B cell (primary cell): ENCODE data around the gene GLI1. TPM values are rescaled to one million over a fixed set of nuclear protein-coding genes. Genes with fewer than 3 reads are reported as not detected.

Experiments used
- ATAC-seq: fragments of 200-7000 bp; cut with Tn5 transposase; one replicate; pipeline ENCODE4 v1.10.0; 2021; ENCODE audit warnings: low read depth, mild to moderate bottlenecking, moderate number of reproducible peaks, moderate library complexity
- CTCF ChIA-PET: fragments of 350-600 bp; sonication (Branson Sonifier 250); formaldehyde crosslinking; loops from one replicate; lab custom pipeline; 2021; ENCODE audit warnings: antibody characterized with exemption, inconsistent platforms; lab: Charles Lee
- POLR2A ChIA-PET: fragments of 350-600 bp; sonication (Branson Sonifier 250); formaldehyde crosslinking; loops from one replicate; lab custom pipeline; 2021; ENCODE audit warnings: antibody characterized with exemption; lab: Charles Lee
- DNase-seq: peaks from one replicate; pipeline ENCODE4 v3.0.0; 2013
- H2AFZ ChIP-seq: 2 replicates; pipeline ENCODE4 v1.6.1; 2012; ENCODE audit warnings: mild to moderate bottlenecking, low read depth, low read length; ENCODE audit not compliant: insufficient read depth, poor library complexity, severe bottlenecking
- H3K27ac ChIP-seq, 2 donors: 1 replicate in 1 of 2; 2 replicates in 1 of 2; pipeline ENCODE4 v1.5.1; 2012 to 2013; ENCODE audit warnings: low read length in 2 of 2, mild to moderate bottlenecking in 2 of 2, moderate library complexity in 1 of 2
- H3K27me3 ChIP-seq, 4 experiments: fragments of 200-600 bp in 1 of 4; sonication (generic) in 1 of 4; replicated peaks in 1 of 4; 1 replicate in 2 of 4; 2 replicates in 2 of 4; pipeline versions ENCODE4 v1.6.1 to v1.7.0; 2013 to 2016; ENCODE audit warnings: low read length in 3 of 4, mild to moderate bottlenecking in 2 of 4, mixed read lengths in 1 of 4, moderate library complexity in 1 of 4; ENCODE audit not compliant: insufficient read depth in 4 of 4, control insufficient read depth in 3 of 4; ENCODE audit errors: control extremely low read depth in 1 of 4
- H3K36me3 ChIP-seq, 2 experiments: replicated peaks in 1 of 2; 1 replicate in 1 of 2; 2 replicates in 1 of 2; pipeline versions ENCODE4 v1.6.1 to v1.7.1; 2013; ENCODE audit warnings: low read length in 1 of 2; ENCODE audit not compliant: insufficient read depth in 2 of 2, control insufficient read depth in 1 of 2; ENCODE audit errors: control extremely low read depth in 1 of 2, extremely low read depth in 1 of 2
- H3K4me1 ChIP-seq, 2 donors: fragments of 200-600 bp in 1 of 2; sonication (generic) in 1 of 2; 1 replicate in 1 of 2; 2 replicates in 1 of 2; pipeline versions ENCODE4 v1.5.1 to v1.6.1; 2013 to 2017; ENCODE audit warnings: low read length in 2 of 2; ENCODE audit not compliant: control insufficient read depth in 2 of 2, insufficient read depth in 2 of 2
- H3K4me2 ChIP-seq: replicated peaks from 2 replicates; pipeline ENCODE3; 2012; ENCODE audit warnings: mild to moderate bottlenecking, low read depth, low read length; ENCODE audit not compliant: poor library complexity, severe bottlenecking
- H3K4me3 ChIP-seq, 5 experiments: fragments of 200-600 bp in 1 of 5; sonication (generic) in 1 of 5; 1 replicate in 3 of 5; 2 replicates in 2 of 5; pipeline versions ENCODE4 v1.5.1 to v1.7.0; 2011 to 2016; ENCODE audit warnings: low read length in 4 of 5, mild to moderate bottlenecking in 4 of 5, low read depth in 2 of 5, control low read depth in 1 of 5, moderate library complexity in 1 of 5; ENCODE audit not compliant: insufficient read depth in 1 of 5; ENCODE audit errors: control extremely low read depth in 1 of 5, extremely low read depth in 1 of 5
- H3K79me2 ChIP-seq: fragments of 200-600 bp; sonication (generic); one replicate; pipeline ENCODE4 v1.6.0; 2016; ENCODE audit warnings: low read length; ENCODE audit not compliant: control insufficient read depth, insufficient read depth
- H3K9ac ChIP-seq: fragments of 200-600 bp; sonication (generic); 2 replicates; pipeline ENCODE4 v1.6.1; 2017; ENCODE audit warnings: mild to moderate bottlenecking, low read length, moderate library complexity
- H3K9me3 ChIP-seq, 3 donors: one replicate each; pipeline versions ENCODE4 v1.6.1 to v1.7.1; 2013; ENCODE audit warnings: low read length in 2 of 3; ENCODE audit not compliant: control insufficient read depth in 2 of 3, insufficient read depth in 1 of 3; ENCODE audit errors: control extremely low read depth in 1 of 3
- H4K20me1 ChIP-seq: 2 replicates; pipeline ENCODE4 v1.6.0; 2012; ENCODE audit warnings: mild to moderate bottlenecking, low read length; ENCODE audit not compliant: insufficient read depth, control insufficient read depth, poor library complexity, severe bottlenecking
- H3K27ac Mint-ChIP-seq: one replicate; pipeline ENCODE4 v1.8.0; 2021; ENCODE audit warnings: mixed read lengths
- H3K27me3 Mint-ChIP-seq: one replicate; pipeline ENCODE4 v1.8.0; 2021; ENCODE audit warnings: mixed read lengths
- H3K4me1 Mint-ChIP-seq: one replicate; pipeline ENCODE4 v1.8.0; 2021; ENCODE audit warnings: mixed read lengths
- H3K4me3 Mint-ChIP-seq: one replicate; pipeline ENCODE4 v1.8.0; 2021; ENCODE audit warnings: mixed read lengths
- H3K9me3 Mint-ChIP-seq: one replicate; pipeline ENCODE4 v1.8.0; 2022; ENCODE audit warnings: mixed read lengths; ENCODE audit not compliant: insufficient read depth
- CTCF ChIP-seq: fragments of 200-600 bp; IDR thresholded peaks from one replicate; pipeline ENCODE4 v1.8.0; 2022; ENCODE audit warnings: antibody characterized with exemption, mild to moderate bottlenecking
- EZH2 ChIP-seq: IDR thresholded peaks from 2 replicates; pipeline ENCODE4 v1.6.1; 2012; ENCODE audit warnings: borderline replicate concordance, low read depth, mild to moderate bottlenecking, moderate library complexity, low read length; ENCODE audit not compliant: insufficient read depth, poor library complexity, severe bottlenecking
- WGBS: methylation state at CpG from one replicate; pipeline ENCODE4 v1.1.5; 2013; ENCODE audit warnings: missing lambda C conversion rate; ENCODE audit not compliant: insufficient coverage; 5-methylcytosine and 5-hydroxymethylcytosine counted together
- intact Hi-C: fragments of 100-400 bp; cut with micrococcal nuclease; formaldehyde crosslinking; loops from one replicate; pipeline ENCODE4 v1.10.0; 2022
- polyA plus RNA-seq: library from polyadenylated mRNA; depleted of rRNA; stranded (reverse); fragments of >200 nt; gene quantifications from 2 replicates; pipeline ENCODE4 v1.2.3, GENCODE V29; 2012
- total RNA-seq, 2 donors: library from RNA; stranded (reverse); fragments of 120-200 nt in 1 of 2; gene quantifications; 1 replicate in 1 of 2; 2 replicates in 1 of 2; pipeline versions ENCODE4 v1.2.3 to v1.2.4, GENCODE V29; 2013 to 2022

GLI1 gene
- total and polyA plus RNA-seq, 2 donors (not counting 1 experiment from before 2014, with no cell fraction given): 4.1 to 5.4 TPM

DNA sequence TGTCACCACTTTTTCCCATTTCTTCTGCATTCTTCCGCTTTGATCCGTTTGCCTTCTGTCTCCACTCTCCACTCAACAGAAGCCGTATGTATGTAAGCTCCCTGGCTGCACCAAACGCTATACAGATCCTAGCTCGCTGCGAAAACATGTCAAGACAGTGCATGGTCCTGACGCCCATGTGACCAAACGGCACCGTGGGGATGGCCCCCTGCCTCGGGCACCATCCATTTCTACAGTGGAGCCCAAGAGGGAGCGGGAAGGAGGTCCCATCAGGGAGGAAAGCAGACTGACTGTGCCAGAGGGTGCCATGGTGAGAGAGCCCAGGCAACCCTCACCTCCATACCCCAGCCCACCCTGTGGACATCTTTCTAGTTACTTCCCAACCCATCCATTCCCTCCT lies 8.3 kb downstream of the GLI1 start:
- Histone ChIP-seq H3K4me1 (peaks cover 8 to 17% of the 10 kb centered on the region in 2 donors), H4K20me1 (peaks cover 11% of the 10 kb centered on the region), H3K36me3 (peaks cover 0 to 45% of the 10 kb centered on the region in 2 experiments), H2AFZ (no peak overlapping the region), H3K4me2 (no peak overlapping the region), H3K9ac (no peak overlapping the region), H3K79me2 (peaks cover 8% of the 10 kb centered on the region), H3K27me3 (no peaks in the 10 kb centered on the region), H3K27ac (no peak overlapping the region), H3K9me3 (no peaks in the 10 kb centered on the region), H3K4me3 (no peak overlapping the region)
- ChIA-PET POLR2A (no interaction called here), CTCF (no interaction called here)
- no peak overlapping the region for H3K4me3 Mint-ChIP-seq
- peak overlapping the region; percentile 10 for H3K27ac Mint-ChIP-seq
- no peaks in the 10 kb centered on the region for H3K27me3 Mint-ChIP-seq
- ATAC-seq: no peak
- WGBS: over 99% methylated on average over 11 of the region's 11 CpGs
- TF ChIP-seq CTCF (no peak), EZH2 (no peak)
- no peak for DNase-seq
- H3K4me1 Mint-ChIP-seq: peaks cover 15% of the 10 kb centered on the region
- intact Hi-C loops: no loop called here
- no peaks in the 10 kb centered on the region for H3K9me3 Mint-ChIP-seq

DNA sequence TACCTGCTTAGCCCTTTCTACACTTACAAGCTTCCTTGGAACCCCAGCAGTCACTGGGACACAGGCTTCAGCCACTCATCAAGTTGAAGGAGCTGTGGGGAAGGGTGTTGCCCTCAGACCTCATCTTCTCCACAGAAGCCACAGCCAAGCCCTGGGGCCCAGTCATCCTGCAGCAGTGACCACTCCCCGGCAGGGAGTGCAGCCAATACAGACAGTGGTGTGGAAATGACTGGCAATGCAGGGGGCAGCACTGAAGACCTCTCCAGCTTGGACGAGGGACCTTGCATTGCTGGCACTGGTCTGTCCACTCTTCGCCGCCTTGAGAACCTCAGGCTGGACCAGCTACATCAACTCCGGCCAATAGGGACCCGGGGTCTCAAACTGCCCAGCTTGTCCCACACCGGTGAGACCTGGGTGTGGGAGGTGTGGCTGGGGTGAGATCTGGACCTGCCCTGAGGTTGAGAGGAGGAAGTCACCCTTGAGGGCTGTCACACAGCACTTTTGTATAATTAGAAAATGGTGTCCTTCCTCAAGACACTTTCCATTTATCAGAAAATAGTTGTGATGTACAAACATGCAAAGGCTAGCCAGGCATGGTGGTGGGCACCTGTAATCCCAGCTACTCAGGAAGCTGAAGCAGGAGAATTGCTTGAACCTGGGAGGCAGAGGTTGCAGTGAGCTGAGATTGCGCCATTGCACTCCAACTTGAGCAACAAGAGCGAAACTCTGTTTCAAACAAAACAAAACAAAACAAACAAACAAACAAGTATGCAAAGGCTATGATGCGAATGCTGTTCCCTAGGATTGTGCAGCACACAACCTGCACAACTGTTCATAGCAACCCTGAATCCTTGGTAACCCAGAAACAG lies 9.9 kb downstream of the GLI1 start:
- H4K20me1 ChIP-seq: peaks cover 16% of the 10 kb centered on the region
- H3K4me2 ChIP-seq: no peak overlapping the region
- Mint-ChIP-seq H3K27me3 (no peaks in the 10 kb centered on the region), H3K4me1 (peaks cover 21% of the 10 kb centered on the region), H3K27ac (peak overlapping the region; percentile 32), H3K4me3 (no peak overlapping the region), H3K9me3 (no peaks in the 10 kb centered on the region)
- no peaks in the 10 kb centered on the region for H3K27me3 ChIP-seq
- no peak for ATAC-seq
- no peak for DNase-seq
- WGBS: 97% methylated on average over 8 of the region's 10 CpGs
- peaks cover 12 to 17% of the 10 kb centered on the region in 2 donors for H3K4me1 ChIP-seq
- H3K36me3 ChIP-seq: peaks cover 2 to 58% of the 10 kb centered on the region in 2 experiments
- H3K27ac ChIP-seq: no peak overlapping the region
- intact Hi-C loops: no loop called here
- H3K9me3 ChIP-seq: no peaks in the 10 kb centered on the region
- no peak for TF ChIP-seq CTCF
- TF ChIP-seq EZH2: no peak
- H3K9ac ChIP-seq: no peak overlapping the region
- H2AFZ ChIP-seq: no peak overlapping the region
- ChIA-PET POLR2A (interaction anchor here (0.7 kb wide), 1 partner anchor 57 kb away, joined by 3 read pairs; no protein-coding TSS in a partner anchor), CTCF (interaction anchor here (0.8 to 1.1 kb wide), 2 partner anchors 11 to 16 kb away, joined by 3 to 5 read pairs; no protein-coding TSS in a partner anchor)
- H3K79me2 ChIP-seq: peaks cover 17% of the 10 kb centered on the region
- no peak overlapping the region for H3K4me3 ChIP-seq
